Loucy (cell line): ENCODE results near the gene EFCAB7.

Experiments used
- H2AFZ ChIP-seq: fragments of 200-600 bp; sonication (generic); 2 replicates; pipeline ENCODE4 v1.6.0; 2016; ENCODE audit warnings: antibody characterized with exemption, mild to moderate bottlenecking, low read length, moderate library complexity
- H3F3A ChIP-seq: fragments of 200-600 bp; 2 replicates; pipeline ENCODE4 v1.6.0; 2016; ENCODE audit warnings: antibody characterized with exemption, low read depth, mild to moderate bottlenecking
- H3K27me3 ChIP-seq: fragments of 200-600 bp; sonication (generic); 2 replicates; pipeline ENCODE4 v1.6.1; 2014; ENCODE audit warnings: low read length, mild to moderate bottlenecking; ENCODE audit not compliant: insufficient read depth, poor library complexity, severe bottlenecking
- H3K36me3 ChIP-seq: fragments of 200-600 bp; sonication (generic); 2 replicates; pipeline ENCODE4 v1.6.1; 2016; ENCODE audit warnings: low read length; ENCODE audit not compliant: insufficient read depth
- H3K4me1 ChIP-seq: fragments of 200-600 bp; sonication (generic); 2 replicates; pipeline ENCODE4 v1.5.1; 2014; ENCODE audit warnings: low read length, mild to moderate bottlenecking; ENCODE audit not compliant: insufficient read depth, poor library complexity, severe bottlenecking
- H3K4me2 ChIP-seq: fragments of 200-600 bp; sonication (generic); 2 replicates; pipeline ENCODE4 v1.6.0; 2014; ENCODE audit warnings: antibody characterized with exemption, low read length, low read depth, mild to moderate bottlenecking; ENCODE audit not compliant: poor library complexity, severe bottlenecking
- H3K4me3 ChIP-seq: fragments of 200-600 bp; sonication (generic); 2 replicates; pipeline ENCODE4 v1.5.1; 2014; ENCODE audit warnings: low read length, mild to moderate bottlenecking, mixed read lengths; ENCODE audit not compliant: poor library complexity, severe bottlenecking
- H3K79me2 ChIP-seq: fragments of 200-600 bp; sonication (generic); 2 replicates; pipeline ENCODE4 v1.6.1; 2014; ENCODE audit warnings: low read length; ENCODE audit not compliant: insufficient read depth
- H3K9ac ChIP-seq: fragments of 200-600 bp; sonication (generic); 2 replicates; pipeline ENCODE4 v1.6.0; 2014; ENCODE audit warnings: mild to moderate bottlenecking, low read depth, low read length, moderate library complexity; ENCODE audit not compliant: poor library complexity, severe bottlenecking
- H3K9me2 ChIP-seq: fragments of 200-600 bp; sonication (generic); replicated peaks from 2 replicates; pipeline ENCODE4 v1.6.1; 2016; ENCODE audit warnings: low read depth, low read length, mixed read lengths
- H3K9me3 ChIP-seq: fragments of 200-600 bp; sonication (generic); 2 replicates; pipeline ENCODE4 v1.6.1; 2014; ENCODE audit warnings: mild to moderate bottlenecking, antibody characterized with exemption, low read length, low read depth; ENCODE audit not compliant: insufficient read depth
- H4K20me1 ChIP-seq: fragments of 200-600 bp; sonication (generic); 2 replicates; pipeline ENCODE4 v1.6.0; 2014; ENCODE audit warnings: antibody characterized with exemption, low read length, mild to moderate bottlenecking; ENCODE audit not compliant: insufficient read depth, poor library complexity, severe bottlenecking
- EZH2phosphoT487 ChIP-seq: fragments of 200-600 bp; IDR thresholded peaks from 2 replicates; pipeline ENCODE4 v1.6.1; 2018; ENCODE audit warnings: antibody characterized with exemption, mild to moderate bottlenecking, moderate library complexity, borderline replicate concordance
- TF ChIP-seq, protein P1 (sequence below): fragments of 200-600 bp; sonication (generic); conservative IDR thresholded peaks from 2 replicates; pipeline ENCODE4 v1.5.1; 2014; ENCODE audit warnings: mild to moderate bottlenecking, antibody characterized with exemption, low read length

Gene EFCAB7

GRCh38 chr1:63607322-63607721 lies 84.0 kb downstream of the EFCAB7 start:
- no peaks in the 10 kb centered on the region for H3K9me2 ChIP-seq
- no peaks in the 10 kb centered on the region for H3K9me3 ChIP-seq
- no peaks in the 10 kb centered on the region for H3K27me3 ChIP-seq
- no peak overlapping the region for H3K4me3 ChIP-seq
- TF ChIP-seq, protein P1, sequence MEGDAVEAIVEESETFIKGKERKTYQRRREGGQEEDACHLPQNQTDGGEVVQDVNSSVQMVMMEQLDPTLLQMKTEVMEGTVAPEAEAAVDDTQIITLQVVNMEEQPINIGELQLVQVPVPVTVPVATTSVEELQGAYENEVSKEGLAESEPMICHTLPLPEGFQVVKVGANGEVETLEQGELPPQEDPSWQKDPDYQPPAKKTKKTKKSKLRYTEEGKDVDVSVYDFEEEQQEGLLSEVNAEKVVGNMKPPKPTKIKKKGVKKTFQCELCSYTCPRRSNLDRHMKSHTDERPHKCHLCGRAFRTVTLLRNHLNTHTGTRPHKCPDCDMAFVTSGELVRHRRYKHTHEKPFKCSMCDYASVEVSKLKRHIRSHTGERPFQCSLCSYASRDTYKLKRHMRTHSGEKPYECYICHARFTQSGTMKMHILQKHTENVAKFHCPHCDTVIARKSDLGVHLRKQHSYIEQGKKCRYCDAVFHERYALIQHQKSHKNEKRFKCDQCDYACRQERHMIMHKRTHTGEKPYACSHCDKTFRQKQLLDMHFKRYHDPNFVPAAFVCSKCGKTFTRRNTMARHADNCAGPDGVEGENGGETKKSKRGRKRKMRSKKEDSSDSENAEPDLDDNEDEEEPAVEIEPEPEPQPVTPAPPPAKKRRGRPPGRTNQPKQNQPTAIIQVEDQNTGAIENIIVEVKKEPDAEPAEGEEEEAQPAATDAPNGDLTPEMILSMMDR = no peak
- TF ChIP-seq EZH2phosphoT487 = no peak
- H2AFZ ChIP-seq = no peak overlapping the region
- no peak overlapping the region for H3K4me2 ChIP-seq
- no peaks in the 10 kb centered on the region; the same call in 1 of the 2 replicates for H3K36me3 ChIP-seq
- H3K9ac ChIP-seq = no peak overlapping the region
- peaks cover 9% of the 10 kb centered on the region for H3K4me1 ChIP-seq
- H3F3A ChIP-seq = no peaks in the 10 kb centered on the region
- H3K79me2 ChIP-seq = peaks cover 44% of the 10 kb centered on the region; the same call in 1 of the 2 replicates
- peaks cover 4% of the 10 kb centered on the region for H4K20me1 ChIP-seq

- TF ChIP-seq EZH2phosphoT487 = no peak
- TF ChIP-seq, protein P1 = no peak
- Histone ChIP-seq H3K9me3 (no peaks in the 10 kb centered on the region), H3F3A (no peaks in the 10 kb centered on the region)
Measured at GRCh38 chr1:63611231-63611630, 87.9 kb downstream of the EFCAB7 start.

GRCh38 chr1:63612564-63612963 lies 89.2 kb downstream of the EFCAB7 start:
- Histone ChIP-seq H3K27me3 (no peaks in the 10 kb centered on the region), H3F3A (no peaks in the 10 kb centered on the region), H4K20me1 (peaks cover 8% of the 10 kb centered on the region), H3K9me3 (no peaks in the 10 kb centered on the region), H3K4me1 (peaks cover 6% of the 10 kb centered on the region), H3K4me2 (no peak overlapping the region), H3K79me2 (peaks cover 33% of the 10 kb centered on the region; the same call in 1 of the 2 replicates), H3K9me2 (no peaks in the 10 kb centered on the region), H3K9ac (no peak overlapping the region), H2AFZ (no peak overlapping the region), H3K4me3 (no peak overlapping the region), H3K36me3 (peaks cover 16% of the 10 kb centered on the region; the same call in 1 of the 2 replicates)
- no peak for TF ChIP-seq EZH2phosphoT487
- TF ChIP-seq, protein P1 = no peak

More at GRCh38 chr1:63611231-63611630, 87.9 kb downstream of the EFCAB7 start:
- H3K4me3 ChIP-seq = no peak overlapping the region
- H2AFZ ChIP-seq = no peak overlapping the region
- H4K20me1 ChIP-seq = peaks cover 8% of the 10 kb centered on the region
- peaks cover 22% of the 10 kb centered on the region; the same call in 1 of the 2 replicates for H3K79me2 ChIP-seq
- peaks cover 8% of the 10 kb centered on the region; the same call in 1 of the 2 replicates for H3K36me3 ChIP-seq
- no peaks in the 10 kb centered on the region for H3K9me2 ChIP-seq
- H3K9ac ChIP-seq = no peak overlapping the region
- no peak overlapping the region for H3K4me2 ChIP-seq
- no peaks in the 10 kb centered on the region for H3K27me3 ChIP-seq
- peaks cover 6% of the 10 kb centered on the region for H3K4me1 ChIP-seq
